GM12874 (cell line): ENCODE results near the gene ADAMTS6.

Experiments used
- TF ChIP-seq, protein P1 (sequence below): IDR thresholded peaks from 2 replicates; pipeline ENCODE4 v1.5.1; 2011; ENCODE audit warnings: low read depth, mild to moderate bottlenecking, control low read depth, low read length, moderate library complexity; ENCODE audit not compliant: insufficient read depth

ADAMTS6 gene

DNA sequence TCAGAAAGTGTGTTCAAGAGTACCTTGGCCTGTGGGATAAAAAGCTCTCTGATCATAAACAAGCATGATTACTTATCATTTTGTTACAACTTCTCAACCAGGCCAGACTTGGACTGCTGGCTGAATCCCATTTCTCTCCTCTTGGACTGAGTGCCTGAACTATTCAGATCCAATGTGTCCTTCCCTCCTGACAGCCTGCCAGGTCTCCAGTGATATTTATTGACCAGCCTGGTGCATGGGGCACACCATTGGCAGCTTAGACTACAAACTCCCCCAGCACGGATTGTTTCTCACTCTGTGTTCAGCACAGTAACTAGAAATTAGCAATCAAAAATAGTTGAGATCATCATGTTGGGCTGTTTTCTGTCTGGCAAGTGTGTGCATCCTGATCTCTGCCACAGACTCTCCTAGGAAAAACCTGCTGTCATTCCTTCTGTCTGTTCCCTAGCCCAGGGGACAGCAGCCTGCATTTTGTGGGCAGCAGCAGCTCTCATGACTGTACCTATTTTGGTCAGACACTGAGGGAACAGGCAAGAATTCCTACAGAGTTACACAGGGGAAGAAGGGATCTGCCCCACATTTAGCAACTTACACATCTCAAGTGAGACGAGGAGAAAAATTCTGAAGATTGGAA lies 348.1 kb downstream of the ADAMTS6 start:
- TF ChIP-seq, protein P1, sequence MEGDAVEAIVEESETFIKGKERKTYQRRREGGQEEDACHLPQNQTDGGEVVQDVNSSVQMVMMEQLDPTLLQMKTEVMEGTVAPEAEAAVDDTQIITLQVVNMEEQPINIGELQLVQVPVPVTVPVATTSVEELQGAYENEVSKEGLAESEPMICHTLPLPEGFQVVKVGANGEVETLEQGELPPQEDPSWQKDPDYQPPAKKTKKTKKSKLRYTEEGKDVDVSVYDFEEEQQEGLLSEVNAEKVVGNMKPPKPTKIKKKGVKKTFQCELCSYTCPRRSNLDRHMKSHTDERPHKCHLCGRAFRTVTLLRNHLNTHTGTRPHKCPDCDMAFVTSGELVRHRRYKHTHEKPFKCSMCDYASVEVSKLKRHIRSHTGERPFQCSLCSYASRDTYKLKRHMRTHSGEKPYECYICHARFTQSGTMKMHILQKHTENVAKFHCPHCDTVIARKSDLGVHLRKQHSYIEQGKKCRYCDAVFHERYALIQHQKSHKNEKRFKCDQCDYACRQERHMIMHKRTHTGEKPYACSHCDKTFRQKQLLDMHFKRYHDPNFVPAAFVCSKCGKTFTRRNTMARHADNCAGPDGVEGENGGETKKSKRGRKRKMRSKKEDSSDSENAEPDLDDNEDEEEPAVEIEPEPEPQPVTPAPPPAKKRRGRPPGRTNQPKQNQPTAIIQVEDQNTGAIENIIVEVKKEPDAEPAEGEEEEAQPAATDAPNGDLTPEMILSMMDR = no peak

- TF ChIP-seq, protein P1 = no peak
These were observed 349.3 kb downstream of the ADAMTS6 start for GRCh38 chr5:65132386-65132785.

- TF ChIP-seq, protein P1 = no peak
These were observed 353.5 kb downstream of the ADAMTS6 start for GRCh38 chr5:65128226-65128625.

DNA sequence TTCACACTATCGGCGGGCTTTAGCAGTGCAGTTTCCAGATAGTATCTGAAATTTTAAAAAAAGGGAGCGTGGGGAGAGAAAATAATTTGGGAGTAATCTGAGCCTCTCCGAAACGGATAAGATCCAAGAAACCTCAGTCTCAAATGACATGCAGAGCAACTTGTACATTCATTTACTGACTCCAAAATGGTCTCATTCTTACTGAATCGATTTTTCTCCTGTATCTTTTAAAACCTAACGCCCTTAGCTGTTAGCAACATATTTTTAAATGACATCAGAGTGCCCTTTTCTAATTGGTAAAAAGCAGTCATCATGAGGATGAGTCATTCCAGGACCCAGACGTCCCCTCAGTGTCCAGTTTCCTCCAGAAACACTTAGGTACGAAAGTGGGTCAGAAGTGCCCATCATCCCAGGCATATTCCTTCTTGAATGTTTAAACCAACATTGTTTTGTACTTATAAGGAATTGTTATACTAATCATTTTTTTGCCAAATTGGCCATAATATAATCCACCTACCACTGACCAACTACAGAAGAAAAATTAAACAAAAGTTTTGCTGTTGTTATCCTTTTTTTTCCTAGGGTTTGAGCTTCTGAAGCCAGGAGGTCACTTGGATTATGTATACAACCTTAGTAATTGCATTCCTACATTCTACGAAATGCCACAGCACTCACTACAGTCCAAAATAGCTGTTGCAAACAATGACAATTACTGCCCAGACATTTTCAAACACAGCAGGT lies 354.4 kb downstream of the ADAMTS6 start:
- TF ChIP-seq, protein P1 = no peak

DNA sequence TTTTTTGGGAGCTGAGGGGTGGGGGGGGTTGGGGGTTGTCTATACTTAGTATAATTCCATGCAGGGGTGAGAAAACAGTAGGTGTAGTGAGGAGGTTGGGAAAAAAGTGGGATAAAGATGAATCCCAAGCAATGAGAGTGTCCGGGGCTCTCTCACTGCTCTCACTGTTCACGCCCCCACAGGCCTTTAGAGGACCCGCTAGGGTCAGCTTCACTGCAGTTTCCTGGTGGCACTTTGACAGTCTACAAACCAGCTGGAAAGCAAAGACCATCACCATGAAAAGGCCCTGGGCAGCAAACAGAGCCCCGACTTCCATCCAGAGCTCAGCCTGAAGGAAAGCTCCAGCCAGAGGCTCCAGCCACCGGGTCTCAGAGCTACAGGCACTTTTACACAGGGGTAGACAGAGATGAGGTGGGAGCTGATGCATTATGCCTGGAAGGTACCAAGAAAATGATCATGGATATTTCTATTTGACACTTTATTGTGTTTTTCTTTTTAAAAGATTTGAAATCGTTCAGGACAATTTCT lies 355.1 kb downstream of the ADAMTS6 start:
- TF ChIP-seq, protein P1 = no peak

DNA sequence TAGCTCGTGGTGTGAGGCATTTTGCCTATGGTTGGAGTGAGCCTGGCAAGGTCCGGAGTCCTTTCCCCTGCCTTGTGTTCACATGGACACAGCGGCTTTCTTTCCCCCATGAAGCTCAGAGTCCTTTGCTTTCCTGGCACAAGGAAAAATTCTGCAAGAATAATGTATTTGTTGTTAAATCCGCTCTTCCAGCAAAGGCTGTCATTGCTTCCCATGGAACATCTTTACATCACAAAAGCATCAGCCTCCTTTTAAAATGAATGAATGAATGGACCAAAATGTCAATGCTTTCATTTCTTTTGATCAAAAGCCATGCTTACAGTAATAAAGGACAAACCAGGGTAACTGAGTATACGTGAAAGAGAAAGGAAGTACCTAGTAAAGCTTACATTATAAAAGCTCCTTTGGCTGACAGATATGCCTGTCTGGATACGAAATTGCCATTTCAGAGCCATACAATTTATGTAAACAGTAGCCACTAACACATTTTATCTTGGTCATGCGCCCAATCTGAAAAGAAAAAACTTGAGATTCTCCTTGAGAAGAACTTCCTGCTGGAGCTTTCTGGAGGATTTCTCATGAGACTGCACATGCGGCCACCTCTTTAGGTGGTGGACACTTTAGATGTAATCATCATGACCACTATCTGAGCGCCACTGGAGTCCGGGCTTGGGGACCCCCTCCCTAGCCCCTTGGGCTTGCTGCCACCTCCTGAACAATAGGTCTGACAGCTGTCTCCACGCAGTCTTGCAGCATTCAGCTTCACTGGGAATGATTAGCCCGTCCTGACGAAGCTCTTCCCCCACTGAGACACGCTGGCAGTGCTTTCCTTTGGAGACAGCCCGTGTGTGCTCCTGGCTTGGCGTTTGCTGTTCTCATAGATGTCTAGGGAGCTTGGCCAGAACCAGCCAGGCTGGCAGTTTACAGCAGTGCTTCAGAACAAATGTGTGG lies 355.9 kb downstream of the ADAMTS6 start:
- TF ChIP-seq, protein P1 = no peak

DNA sequence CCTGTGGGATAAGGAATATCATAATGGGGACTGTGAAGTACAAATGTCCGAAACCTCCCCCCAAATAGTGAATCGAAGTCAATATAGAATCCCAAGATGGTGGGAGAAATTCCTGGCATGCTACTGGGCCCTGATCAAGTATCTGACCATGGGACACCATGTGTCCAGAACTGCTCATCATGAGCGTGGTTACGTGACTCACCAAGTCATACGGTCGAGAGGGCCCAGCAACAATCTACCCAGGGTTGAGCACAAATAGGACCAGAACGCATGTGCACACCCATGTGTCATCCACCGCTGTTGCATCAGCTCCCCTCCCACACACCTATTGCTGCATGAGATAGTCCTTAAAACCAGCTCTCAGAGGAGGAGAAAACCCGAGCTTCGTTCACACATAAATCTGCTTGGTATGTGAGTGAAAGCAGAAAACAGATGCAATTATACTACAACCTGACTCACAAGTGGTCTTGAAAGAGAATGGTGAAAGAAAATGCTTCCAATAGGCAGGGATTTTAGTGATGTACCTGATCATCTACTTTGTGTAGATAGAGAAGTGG lies 359.8 kb downstream of the ADAMTS6 start:
- TF ChIP-seq, protein P1 = no peak
